HG03520 (cell line): ENCODE data around the gene ERP44.
"Not testable (repeated sequence)": the region's sequence is repeated elsewhere in the genome, so short reads cannot be mapped to it uniquely, and the experiment has no call there.

Experiments used
- ATAC-seq: cut with Tn5 transposase; IDR thresholded peaks from one replicate; pipeline ENCODE4 v1.9.1; 2021; ENCODE audit warnings: mild to moderate bottlenecking, moderate library complexity; ENCODE audit not compliant: unreplicated experiment

ERP44 gene

DNA sequence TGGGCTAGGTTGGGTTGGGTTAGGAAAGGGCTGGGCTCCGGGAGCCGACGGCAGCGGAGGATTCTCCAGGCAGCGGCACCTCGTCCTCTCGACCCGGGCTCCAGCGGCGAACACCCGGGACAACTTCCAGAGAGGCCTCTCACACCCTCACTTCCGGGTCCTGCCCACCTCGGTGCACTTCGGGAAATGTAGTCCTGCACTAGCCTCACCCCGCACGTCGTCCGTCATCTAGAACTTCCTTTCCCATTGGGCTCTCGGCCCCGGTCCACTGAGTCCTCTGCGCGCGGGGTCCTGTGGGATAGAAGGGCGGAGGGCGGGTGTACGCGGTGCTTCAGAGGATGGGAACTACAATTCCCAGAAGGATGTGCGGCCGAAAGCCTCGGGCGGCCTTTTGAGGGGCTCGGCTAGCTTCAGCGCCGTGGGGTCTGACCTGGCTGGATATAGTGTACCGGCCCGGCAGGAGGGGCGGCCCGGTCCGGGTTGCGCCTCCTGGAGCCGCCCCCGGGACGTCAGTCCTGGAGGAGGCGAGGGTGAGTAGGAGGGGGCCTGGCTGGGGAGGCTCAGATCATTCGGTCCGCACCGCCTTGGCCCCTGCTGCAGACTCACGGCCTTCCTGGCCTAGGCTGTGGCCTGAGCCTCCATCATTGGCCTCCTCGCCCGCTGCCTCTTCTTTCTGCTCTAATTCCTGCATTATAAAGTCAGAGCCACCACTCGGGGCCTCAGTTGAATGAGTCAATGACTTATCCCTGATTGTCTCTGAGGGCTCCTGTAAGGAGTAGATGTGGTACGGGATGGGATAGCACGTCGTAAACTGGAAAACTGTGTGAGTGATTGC lies at the start of gene ERP44, which contains the start of gene INVS:
TSS of gene ERP44 (minus strand) at position 114 of the 835 bp plus-strand sequence. CDS start 160 bp downstream, outside the sequence.
TSS of gene INVS (plus strand) at position 357 of the 835 bp plus-strand sequence. CDS start 5,279 bp downstream, outside the sequence.
- peak; percentile 97 for ATAC-seq

DNA sequence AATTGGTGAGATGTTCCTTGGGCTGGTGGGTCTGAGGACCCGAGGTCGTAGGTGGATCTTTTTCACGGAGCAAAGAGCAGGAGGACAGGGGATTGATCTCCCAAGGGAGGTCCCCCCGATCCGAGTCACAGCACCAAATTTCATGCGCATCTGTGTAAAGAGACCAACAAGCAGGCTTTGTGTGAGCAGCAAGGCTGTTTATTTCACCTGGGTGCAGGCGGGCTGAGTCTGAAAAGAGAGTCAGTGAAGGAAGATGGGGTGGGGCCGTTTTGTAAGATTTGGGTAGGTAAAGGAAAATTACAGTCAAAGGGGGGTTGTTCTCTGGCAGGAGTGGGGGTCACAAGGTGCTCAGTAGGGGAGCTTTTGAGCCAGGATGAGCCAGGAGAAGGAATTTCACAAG lies 47.2 kb upstream of the ERP44 start:
- ATAC-seq = not testable (repeated sequence)

DNA sequence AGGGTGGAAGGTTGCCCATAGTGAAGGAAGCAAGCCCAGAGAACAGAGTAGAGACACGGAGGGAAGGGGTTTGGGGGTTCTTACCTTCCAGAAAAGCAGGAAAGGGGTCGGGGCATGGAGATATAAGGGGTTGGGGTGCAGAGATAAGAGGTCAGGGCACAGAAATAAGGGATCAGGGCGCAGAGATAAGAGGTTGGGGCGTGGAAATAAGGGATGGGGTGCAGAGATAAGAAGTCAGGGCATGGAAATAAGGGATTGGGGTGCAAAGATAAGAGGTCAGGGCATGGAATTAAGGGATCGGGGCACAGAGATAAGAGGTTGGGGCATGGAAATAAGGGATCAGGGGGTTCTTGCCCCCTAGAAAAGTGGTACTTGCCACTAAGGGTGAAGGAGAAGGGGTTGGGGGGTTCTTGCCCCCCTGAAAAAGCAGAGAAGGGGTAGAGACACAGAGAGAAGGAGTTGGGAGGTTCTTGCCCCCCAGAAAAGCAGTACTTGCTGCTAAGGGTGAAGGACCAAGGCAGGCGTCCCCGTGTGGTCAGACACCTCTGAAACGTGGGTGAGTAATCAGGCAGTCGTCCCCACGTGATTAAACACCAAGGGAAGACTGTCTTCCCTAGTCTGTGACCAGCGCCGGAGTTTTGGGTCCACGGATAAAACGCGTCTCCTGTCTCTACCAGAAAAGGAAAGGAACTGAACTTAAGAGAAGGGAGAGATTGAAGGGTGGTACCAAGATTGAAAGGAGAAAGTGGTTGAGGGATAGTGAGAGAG lies 46.6 kb upstream of the ERP44 start:
- ATAC-seq = not testable (repeated sequence)

DNA sequence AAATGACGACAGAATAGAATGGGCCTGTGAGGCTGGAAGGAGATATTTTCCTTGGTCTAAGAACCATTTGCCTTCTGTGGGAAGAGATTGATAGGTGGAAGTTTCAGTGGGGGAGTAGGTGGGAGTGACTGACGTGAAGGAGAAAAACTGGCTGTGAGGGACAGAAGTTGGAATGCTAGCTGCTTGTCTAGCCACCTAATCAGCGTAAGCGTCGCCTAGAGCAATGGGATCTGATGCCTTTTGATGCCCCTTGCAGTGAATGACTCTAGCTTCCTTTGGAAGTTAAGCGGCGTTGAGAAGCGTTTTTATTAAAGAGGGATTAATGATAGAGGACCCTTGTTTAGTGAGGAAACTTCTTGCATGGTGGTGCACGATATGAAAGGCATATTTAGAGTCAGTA lies 43.1 kb upstream of the ERP44 start:
- ATAC-seq = not testable (repeated sequence)

DNA sequence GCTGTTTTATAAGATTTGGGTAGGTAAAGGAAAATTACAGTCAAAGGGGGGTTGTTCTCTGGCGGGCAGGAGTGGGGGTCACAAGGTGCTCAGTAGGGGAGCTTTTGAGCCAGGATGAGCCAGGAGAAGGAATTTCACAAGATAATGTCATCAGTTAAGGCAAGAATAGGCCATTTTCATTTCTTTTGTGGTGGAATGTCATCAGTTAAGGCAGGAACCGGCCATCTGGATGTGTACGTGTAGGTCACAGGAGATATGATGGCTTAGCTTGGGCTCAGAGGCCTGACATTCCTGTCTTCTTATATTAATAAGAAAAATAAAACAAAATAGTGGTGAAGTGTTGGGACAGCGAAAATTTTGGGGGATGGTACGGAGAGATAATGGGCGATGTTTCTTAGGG lies 41.5 kb upstream of the ERP44 start:
- not testable (repeated sequence) for ATAC-seq

DNA sequence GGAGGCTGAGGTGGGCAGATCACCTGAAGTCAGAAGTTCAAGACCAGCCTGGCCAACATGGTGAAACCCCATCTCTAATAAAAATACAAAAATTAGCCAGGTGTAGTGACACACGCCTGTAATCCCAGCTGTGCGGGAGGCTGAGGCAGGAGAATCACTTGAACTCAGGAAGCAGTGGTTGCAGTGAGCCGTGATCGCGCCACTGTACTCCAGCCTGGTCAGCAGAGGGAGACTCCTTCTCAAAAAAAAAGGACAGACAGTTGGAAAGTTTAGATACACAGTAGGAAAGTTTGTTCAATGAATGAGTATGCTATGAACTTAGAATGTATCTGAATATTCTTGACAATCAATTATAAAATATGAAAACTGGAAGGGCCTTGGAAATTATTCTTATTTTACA lies 38.0 kb upstream of the ERP44 start:
- ATAC-seq = not testable (repeated sequence)

DNA sequence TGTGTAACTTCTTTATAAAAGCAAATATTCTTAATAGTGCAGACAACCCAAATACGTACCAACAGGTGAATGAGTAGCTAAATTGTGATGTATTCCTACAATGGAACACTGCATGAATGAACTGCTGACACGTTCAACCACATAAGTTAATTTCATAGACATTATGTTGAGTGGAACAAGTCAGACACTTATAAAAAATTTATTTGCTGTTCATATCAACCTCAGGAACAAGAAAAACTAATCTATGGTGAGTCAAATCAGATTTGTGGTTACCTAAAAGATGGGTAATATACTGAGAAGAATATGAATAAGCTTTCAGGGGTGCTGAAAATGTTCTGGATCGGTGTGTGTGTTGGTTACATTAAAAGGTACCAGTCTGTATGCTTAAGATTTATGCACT lies 35.9 kb upstream of the ERP44 start:
- ATAC-seq = no peak

DNA sequence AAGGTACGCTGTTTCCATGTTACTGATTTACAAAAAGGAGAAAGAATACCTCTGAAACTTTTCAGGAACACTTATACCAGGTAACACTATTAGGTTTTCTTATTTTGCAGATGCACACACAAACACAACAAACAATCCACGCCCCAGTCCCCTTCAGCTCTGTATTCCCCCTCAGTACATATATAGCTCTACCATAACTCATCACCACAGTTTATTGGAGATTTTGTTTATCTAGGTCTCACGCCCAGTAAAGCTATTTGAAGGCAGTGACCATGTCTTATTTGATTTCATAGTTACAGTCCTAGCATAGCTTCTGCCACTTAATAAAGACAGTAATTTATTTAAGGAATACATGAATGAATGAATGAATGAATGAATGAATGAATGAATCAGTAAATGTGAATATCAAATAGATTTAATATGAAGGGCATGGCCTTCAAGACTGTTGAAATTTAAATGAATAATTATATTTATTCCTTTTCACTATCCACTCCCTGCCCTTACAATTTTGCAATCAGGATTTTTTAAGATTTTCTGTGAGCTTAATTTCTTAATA lies 33.2 kb upstream of the ERP44 start:
- no peak for ATAC-seq

DNA sequence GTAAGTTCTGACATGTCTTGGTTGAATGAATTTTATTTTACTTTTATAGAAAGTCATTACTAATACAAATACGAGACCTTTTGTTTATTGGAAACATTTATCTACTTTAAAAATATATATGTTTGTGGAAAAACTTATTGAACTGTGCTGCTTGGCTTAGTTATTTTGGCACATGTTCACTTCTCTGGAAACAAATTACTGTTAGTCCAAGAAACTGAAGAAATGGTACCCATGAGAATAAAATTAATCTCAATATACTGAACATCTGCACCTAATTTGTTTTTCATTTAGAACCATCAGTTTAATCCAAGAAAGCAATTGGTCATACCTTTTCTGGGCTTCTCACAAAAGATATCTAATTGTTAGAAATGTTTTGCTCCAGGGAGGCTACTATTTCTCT lies 32.4 kb upstream of the ERP44 start:
- no peak for ATAC-seq

DNA sequence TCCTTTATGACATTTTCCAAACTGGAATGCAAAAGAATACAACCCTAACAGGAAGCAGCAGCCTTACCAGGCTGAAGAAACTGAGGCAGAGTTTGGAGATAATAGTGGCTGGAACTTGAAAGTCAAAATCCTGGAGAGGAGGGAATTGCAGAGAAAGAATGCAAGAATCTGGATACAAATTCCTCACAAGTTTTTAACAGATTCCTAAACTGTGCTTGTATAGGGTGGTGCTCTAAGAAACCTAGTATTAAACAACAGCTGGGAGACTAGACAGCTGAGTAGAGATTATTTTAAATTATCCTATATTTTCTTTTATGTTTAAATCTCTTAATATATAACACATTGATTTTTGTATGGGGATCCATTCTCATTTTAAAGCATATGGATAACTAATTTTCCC lies 31.0 kb upstream of the ERP44 start:
- ATAC-seq = no peak

DNA sequence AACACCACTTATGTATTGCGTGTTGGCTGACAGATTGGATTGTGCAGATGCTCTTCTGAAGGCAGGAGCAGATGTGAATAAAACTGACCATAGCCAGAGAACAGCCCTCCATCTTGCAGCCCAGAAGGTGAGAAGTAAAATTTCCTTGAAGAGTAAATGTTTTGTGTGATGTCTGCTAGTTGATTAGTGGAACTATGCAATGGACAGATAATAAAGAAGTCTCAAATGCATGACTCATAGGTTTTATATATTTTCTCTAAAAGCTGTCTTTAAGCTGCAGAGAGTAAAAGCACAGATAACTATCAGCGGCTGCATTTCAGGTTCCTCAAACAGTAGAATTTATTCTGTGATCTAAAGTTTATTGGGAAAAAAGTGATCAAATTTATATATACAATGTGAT lies 27.6 kb upstream of the ERP44 start:
- no peak for ATAC-seq

DNA sequence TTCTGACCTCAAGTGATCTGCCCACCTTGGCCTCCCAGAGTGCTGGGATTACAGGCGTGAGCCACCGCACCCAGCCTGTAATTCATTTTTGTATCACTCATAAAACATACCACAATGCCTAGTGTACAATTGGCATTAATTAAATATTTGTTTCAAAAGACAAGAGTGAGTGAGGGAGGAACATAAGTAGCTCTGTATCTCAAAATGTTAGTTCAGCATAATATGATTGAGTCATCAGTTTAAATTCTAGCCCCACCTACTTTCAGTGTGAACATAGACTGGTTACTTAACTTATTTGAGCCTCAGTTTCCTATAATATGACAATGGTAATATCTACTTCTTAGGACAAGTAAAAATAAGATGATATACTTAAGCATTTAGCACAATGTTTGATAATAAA lies 27.1 kb upstream of the ERP44 start:
- no peak for ATAC-seq

DNA sequence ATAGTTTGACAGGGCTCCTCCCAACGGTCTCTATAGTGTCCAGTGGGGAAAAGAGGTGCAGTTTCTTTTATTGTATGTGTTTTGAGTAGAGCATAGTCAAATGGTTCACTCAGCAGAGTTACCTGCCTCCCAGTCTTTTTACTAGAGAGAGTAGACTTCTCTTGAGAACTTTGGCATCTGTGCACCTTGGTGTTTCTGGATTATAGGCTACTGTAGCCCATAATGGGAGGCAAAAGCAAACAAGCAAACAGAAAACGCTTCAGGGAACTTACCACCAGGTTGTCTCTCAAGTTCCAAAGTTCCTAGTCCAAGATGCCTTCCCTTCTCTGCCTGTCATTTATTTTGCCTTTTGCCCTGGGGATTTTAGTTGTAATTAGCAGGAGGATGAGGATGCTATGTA lies 26.4 kb upstream of the ERP44 start:
- no peak for ATAC-seq

DNA sequence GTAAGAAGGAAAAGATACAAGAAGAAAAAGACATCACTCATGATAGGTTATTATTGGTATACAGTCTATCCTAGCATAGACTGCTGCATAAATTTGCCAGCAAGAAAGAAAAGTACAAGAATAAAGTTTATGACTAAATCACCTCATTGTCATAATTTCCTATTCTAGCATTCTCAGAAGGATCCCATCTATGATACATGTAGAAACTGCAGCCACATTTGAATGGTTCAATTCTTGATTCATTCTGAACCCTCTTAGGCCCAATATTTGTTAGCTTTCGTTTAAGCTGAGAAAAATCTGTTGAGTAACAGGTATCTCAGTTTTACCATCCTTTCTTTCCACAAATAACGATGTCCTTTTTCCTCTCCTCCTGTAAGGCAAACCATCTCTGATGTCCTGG lies 21.5 kb upstream of the ERP44 start:
- no peak for ATAC-seq

DNA sequence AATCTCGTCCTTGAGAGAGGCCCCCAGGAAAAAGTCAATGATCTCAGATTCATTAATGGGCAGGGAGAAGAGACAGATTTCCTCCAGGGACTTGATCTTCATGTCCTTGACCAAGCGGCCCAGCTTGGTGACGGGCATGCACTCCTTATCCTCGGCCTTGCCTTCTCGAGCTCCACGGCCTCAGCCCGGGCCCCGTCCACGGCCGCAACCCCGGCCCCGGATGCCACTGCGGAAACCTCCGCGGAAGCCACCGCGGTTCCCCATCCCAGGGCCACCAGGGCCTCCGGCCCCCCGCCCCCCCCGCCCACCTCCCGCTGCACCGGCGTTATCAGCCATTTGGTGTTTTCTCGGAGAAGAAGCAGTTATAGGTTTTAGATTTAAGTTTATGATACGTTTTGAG lies 18.5 kb upstream of the ERP44 start:
- no peak for ATAC-seq

DNA sequence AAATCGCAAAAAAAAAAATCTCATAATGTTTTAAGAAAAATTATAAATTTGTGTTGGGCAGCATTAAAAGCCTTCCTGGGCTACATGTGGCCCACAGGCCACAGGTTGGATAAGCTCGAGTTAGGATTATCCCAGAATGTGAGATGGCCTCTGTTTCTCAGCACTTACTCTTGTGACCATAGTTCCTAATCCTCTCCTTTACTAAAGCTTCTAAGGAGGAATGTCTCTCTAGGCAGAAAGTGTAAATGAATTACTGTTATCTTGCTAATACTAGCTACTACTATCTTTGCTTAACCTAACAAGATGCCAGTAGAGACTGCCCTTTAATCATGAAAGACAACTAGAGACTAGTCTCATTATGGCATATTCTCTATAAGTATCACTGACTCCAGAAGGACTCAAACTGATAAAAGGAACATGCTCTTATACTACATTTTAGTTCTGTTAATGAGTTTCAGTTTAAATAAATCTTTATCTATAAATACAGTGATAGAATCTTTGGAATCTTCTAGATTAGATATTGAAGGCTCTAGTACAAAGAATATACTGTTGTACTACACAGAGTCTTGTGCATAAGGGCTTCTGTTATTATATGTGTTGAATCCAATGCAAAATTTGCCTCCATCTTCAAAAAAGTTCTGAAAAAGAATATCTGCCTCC lies 14.0 kb upstream of the ERP44 start:
- ATAC-seq = no peak

DNA sequence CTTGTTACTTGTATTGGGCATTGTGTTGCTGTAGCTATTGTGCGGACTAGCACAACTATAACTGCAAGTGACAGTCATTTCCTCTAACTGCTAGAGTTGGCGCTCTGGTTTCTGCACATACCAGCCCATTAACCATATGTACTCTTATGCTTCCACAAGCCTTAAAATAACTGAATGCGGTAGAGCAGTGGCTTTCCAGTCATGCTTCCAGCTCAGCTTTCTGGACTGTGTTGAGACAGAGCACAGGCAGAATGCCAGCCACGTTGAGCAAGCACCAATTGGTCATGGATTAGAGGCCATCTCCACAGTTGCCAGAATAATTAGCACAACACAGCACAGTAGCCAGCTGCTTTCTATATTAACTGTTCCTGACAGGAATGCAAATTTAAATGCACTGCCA lies 12.4 kb upstream of the ERP44 start:
- ATAC-seq = no peak

DNA sequence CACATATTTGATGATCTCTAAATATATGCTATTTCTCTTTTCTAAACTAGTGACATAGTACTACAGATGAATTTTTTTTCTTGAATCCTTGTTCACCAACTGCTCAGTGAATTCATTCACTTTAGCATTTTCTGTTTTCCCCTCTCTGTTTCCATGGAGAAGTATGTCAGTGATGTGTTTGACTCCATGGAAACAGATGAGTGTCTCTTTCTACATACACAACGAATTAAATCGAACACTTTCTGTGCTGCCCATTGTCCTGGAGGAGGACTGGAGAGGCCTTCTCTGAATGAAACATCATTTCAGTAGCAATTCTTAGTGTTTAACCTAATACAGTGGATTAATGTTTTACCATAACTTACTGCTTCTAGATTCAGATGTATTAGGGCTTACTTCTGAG lies 9.8 kb upstream of the ERP44 start:
- no peak for ATAC-seq

DNA sequence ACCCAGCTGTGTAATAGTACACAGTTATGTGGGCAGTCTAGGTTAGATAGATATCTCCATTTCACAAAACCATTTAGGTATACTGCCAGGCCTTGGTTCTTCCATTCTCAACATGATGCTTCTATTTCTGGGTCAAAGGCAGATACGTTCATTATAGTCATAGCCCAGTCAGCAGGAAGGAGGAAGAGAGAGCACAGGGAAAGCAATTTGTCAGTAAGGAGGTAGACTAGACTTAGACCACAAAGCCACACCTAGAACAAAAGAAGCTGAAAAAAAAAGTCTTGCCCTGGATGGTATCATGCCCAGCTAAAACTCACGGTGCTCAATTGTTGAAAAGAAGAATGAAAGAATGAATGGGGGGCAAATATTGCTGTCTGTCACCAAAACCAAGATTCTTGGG lies 7.8 kb upstream of the ERP44 start:
- ATAC-seq = no peak

DNA sequence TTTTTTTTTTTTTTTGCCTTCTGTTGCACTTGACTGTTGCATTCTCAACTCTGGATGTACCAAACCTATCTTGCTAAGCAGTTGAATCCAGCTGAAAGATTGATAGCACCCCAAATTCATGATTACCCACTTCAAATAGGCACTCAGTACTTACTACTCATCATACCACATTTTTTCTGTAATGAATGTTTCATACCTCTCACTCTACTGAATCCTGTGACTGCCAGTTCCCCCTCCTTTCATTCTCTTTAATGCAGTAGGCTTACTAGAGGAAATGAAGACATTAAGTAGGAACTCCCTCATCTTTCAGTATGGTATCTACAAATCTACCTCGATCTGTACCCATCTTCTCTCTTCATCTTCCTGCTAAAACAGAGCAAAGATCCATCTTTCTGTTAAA lies 7.1 kb upstream of the ERP44 start:
- ATAC-seq = no peak

DNA sequence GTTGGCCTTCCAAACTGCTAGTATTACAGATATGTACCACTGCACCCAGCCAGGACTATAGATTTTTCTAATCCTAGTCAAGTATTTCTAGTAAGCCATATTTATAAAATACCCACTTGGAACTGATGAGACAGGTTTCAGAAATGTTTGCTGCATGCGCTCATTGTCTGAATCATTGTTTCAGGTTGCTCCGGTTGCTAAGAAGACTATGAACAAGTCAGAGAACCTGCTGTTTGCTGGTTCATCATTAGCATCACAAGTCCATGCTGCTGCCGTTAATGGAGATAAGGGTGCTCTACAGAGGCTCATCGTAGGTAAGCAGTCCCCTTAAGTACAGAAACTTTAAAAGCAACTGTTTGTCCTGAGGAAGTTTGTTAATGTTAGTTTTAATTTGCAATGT lies 5.5 kb upstream of the ERP44 start:
- no peak for ATAC-seq
